ENCODE results near the gene KICS2. TPM values are rescaled to one million over a fixed set of nuclear protein-coding genes. Genes with fewer than 3 reads are reported as not detected.
A peak's percentile ranks its signal among the peaks of the same experiment; 100 is the strongest.
"Not testable (repeated sequence)": the region's sequence is repeated elsewhere in the genome, so short reads cannot be mapped to it uniquely, and the experiment has no call there.

The KICS2 gene
- total RNA-seq, 2 donors from 2014 or later = 5.2 to 5.7 TPM

GRCh38 chr12:64220046-64220445, 2.0 kb downstream of the KICS2 start:
- intact Hi-C loops (cut with DNase I, micrococcal nuclease) = no loop called here
- DNase-seq (no peak), ATAC-seq (no peak)

- intact Hi-C loops (cut with DNase I, micrococcal nuclease) = no loop called here
- DNase-seq = no peak
- no peak for ATAC-seq
Measured at GRCh38 chr12:64219145-64219544, 3.0 kb downstream of the KICS2 start.

GRCh38 chr12:64218597-64218996, 3.5 kb downstream of the KICS2 start:
- intact Hi-C loops (cut with DNase I, micrococcal nuclease) = no loop called here
- ATAC-seq (no peak), DNase-seq (no peak)

- DNase-seq; intact Hi-C loops (cut with DNase I, micrococcal nuclease): not testable (repeated sequence)
Measured at GRCh38 chr12:64217643-64218042, 4.5 kb downstream of the KICS2 start.

GRCh38 chr12:64216239-64216638, 5.9 kb downstream of the KICS2 start:
- no peak for DNase-seq
- intact Hi-C loops (cut with DNase I, micrococcal nuclease) = no loop called here
- ATAC-seq = no peak

More at GRCh38 chr12:64217643-64218042, 4.5 kb downstream of the KICS2 start:
- ATAC-seq = not testable (repeated sequence)

- intact Hi-C loops (cut with DNase I, micrococcal nuclease) = no loop called here
- DNase-seq = no peak
- ATAC-seq = no peak
Measured at GRCh38 chr12:64212119-64212746, 9.9 kb downstream of the KICS2 start.

GRCh38 chr12:64207453-64207852, 14.6 kb downstream of the KICS2 start:
- intact Hi-C loops (cut with DNase I, micrococcal nuclease) = no loop called here
- ATAC-seq (no peak), DNase-seq (no peak)

GRCh38 chr12:64205542-64205941, 16.6 kb downstream of the KICS2 start:
- DNase-seq = no peak
- intact Hi-C loops (cut with DNase I, micrococcal nuclease) = no loop called here
- no peak for ATAC-seq

- ATAC-seq (no peak), DNase-seq (no peak)
- intact Hi-C loops (cut with DNase I, micrococcal nuclease) = no loop called here
Measured at GRCh38 chr12:64203775-64204174, 18.3 kb downstream of the KICS2 start.

- DNase-seq (no peak), ATAC-seq (no peak)
- intact Hi-C loops (cut with DNase I, micrococcal nuclease) = no loop called here
Measured at GRCh38 chr12:64203036-64203435, 19.1 kb downstream of the KICS2 start.

- DNase-seq; intact Hi-C loops (cut with DNase I, micrococcal nuclease); ATAC-seq: not testable (repeated sequence)
Measured at GRCh38 chr12:64195841-64196240, 26.3 kb downstream of the KICS2 start.

- ATAC-seq (no peak), DNase-seq (no peak)
- intact Hi-C loops (cut with DNase I, micrococcal nuclease) = no loop called here
Measured at GRCh38 chr12:64194333-64195149, 27.6 kb downstream of the KICS2 start.

- DNase-seq = no peak
- ATAC-seq = no peak
- intact Hi-C loops (cut with DNase I, micrococcal nuclease) = no loop called here
Measured at GRCh38 chr12:64193931-64194330, 28.2 kb downstream of the KICS2 start.

GRCh38 chr12:64192644-64193444, 29.3 kb downstream of the KICS2 start:
- ATAC-seq = no peak
- no peak for DNase-seq
- intact Hi-C loops (cut with DNase I, micrococcal nuclease) = no loop called here

GRCh38 chr12:64190140-64190539, 32.0 kb downstream of the KICS2 start:
- DNase-seq = no peak
- no peak for ATAC-seq
- intact Hi-C loops (cut with DNase I, micrococcal nuclease) = no loop called here

- intact Hi-C loops (cut with DNase I, micrococcal nuclease) = loop anchor here in 1 of 2 donors (10.0 kb wide), 1 partner anchor 65 kb away; no protein-coding TSS in a partner anchor
- DNase-seq (no peak), ATAC-seq (peak; percentile 74)
Measured at GRCh38 chr12:64189530-64189929, 32.6 kb downstream of the KICS2 start.

- no peak for ATAC-seq
- intact Hi-C loops (cut with DNase I, micrococcal nuclease) = loop anchor here in 1 of 2 donors (10.0 kb wide), 1 partner anchor 67 kb away; no protein-coding TSS in a partner anchor
- no peak for DNase-seq
Measured at GRCh38 chr12:64187794-64188193, 34.3 kb downstream of the KICS2 start.

GRCh38 chr12:64187370-64187769, 34.7 kb downstream of the KICS2 start:
- ATAC-seq = no peak
- no peak for DNase-seq
- intact Hi-C loops (cut with DNase I, micrococcal nuclease) = loop anchor here in 1 of 2 donors (10.0 kb wide), 1 partner anchor 67 kb away; no protein-coding TSS in a partner anchor

- intact Hi-C loops (cut with DNase I, micrococcal nuclease) = loop anchor here in 1 of 2 donors (10.0 kb wide), 1 partner anchor 68 kb away; no protein-coding TSS in a partner anchor
- ATAC-seq = no peak
- DNase-seq = no peak
Measured at GRCh38 chr12:64186789-64187188, 35.3 kb downstream of the KICS2 start.
